Measurements from ENCODE around the gene TMEM256. TPM values are rescaled to one million over a fixed set of nuclear protein-coding genes. Genes with fewer than 3 reads are reported as not detected.

Gene TMEM256
- total RNA-seq, 1 experiment from 2014 or later, result 151 TPM

- H3K27me3 Mint-ChIP-seq (ENCODE audit: low read depth), result peaks cover 37% of the 10 kb centered on the region
- H4K91ac ChIP-seq (ENCODE audit: insufficient read length, low read depth, low read length), result no peak overlapping the region
- H2AK5ac ChIP-seq (ENCODE audit: insufficient read length, low read length), result no peak overlapping the region
- no peak for TF ChIP-seq CTCF (conservative IDR thresholded peaks at IDR 0.05)
- H3K23ac ChIP-seq (ENCODE audit: insufficient read length, low read depth, low read length), result no peak overlapping the region
- H3K18ac ChIP-seq (ENCODE audit: insufficient read length, low read depth, low read length), result no peak overlapping the region
- no peak overlapping the region for H2BK120ac ChIP-seq (ENCODE audit: low read depth, low read length, poor library complexity, severe bottlenecking)
- no peak overlapping the region for H3K9ac ChIP-seq (ENCODE audit: extremely low read depth, insufficient read length, low read length)
- no peak for DNase-seq
- H4K8ac ChIP-seq (replicated peaks; ENCODE audit: insufficient read length, low read depth, low read length), result no peak overlapping the region
- no peak overlapping the region for H2BK15ac ChIP-seq (ENCODE audit: low read depth, low read length)
- no peaks in the 10 kb centered on the region for H3K79me1 ChIP-seq (ENCODE audit: insufficient read depth, low read depth, low read length, poor library complexity, severe bottlenecking)
- WGBS (ENCODE audit: extremely low coverage, insufficient read length, low lambda C conversion rate), result no CpG with 5 or more reads among the region's 23 CpGs
- H4K5ac ChIP-seq (ENCODE audit: insufficient read length, low read depth, low read length), result no peak overlapping the region
- H3K9me3 Mint-ChIP-seq, result 0 out of 5 replicates have a peak, but pooled peaks cover 0 to under 1% of the 10 kb centered on the region in 2 experiments
- H3K27me3 ChIP-seq (ENCODE audit: insufficient read depth, low read length), result peaks cover 11% of the 10 kb centered on the region; the same call in 1 of the 2 replicates
- H2BK12ac ChIP-seq (ENCODE audit: insufficient read length, low read depth, low read length), result no peak overlapping the region
- H3K14ac ChIP-seq (ENCODE audit: insufficient read depth, low read length), result 0 out of 2 replicates have a peak overlapping the region, but pooled peaks have one; percentile 22
- H2BK20ac ChIP-seq (ENCODE audit: low read depth, low read length, poor library complexity, severe bottlenecking), result no peak overlapping the region
- peaks cover 21 to 25% of the 10 kb centered on the region in 2 experiments for H3K4me1 Mint-ChIP-seq
- no peaks in the 10 kb centered on the region for H3K9me3 ChIP-seq (ENCODE audit: control insufficient read depth, low read depth, low read length)
- H3K4me2 ChIP-seq (ENCODE audit: insufficient read depth, insufficient read length, low read length), result peak overlapping the region; percentile 57
- no peak overlapping the region for H2BK5ac ChIP-seq (ENCODE audit: insufficient read length, low read length)
- no peak overlapping the region for H3K56ac ChIP-seq (ENCODE audit: insufficient read length, low read depth, low read length)
- H4K20me1 ChIP-seq (ENCODE audit: control insufficient read depth, insufficient read depth, insufficient read length), result no peaks in the 10 kb centered on the region
- H2AFZ ChIP-seq (ENCODE audit: low read length), result no peak overlapping the region
- no peaks in the 10 kb centered on the region for H3K4me1 ChIP-seq (ENCODE audit: insufficient read depth, low read length)
- H3K27ac Mint-ChIP-seq, result peak overlapping the region in 2 of 3 experiments; percentile 31 to 83; a peak in 4 of 7 replicates
- no peak overlapping the region for H3K4ac ChIP-seq (ENCODE audit: low read depth, low read length)
- no peaks in the 10 kb centered on the region for H3K79me2 ChIP-seq (ENCODE audit: insufficient read depth, low read length)
- H3K23me2 ChIP-seq (ENCODE audit: insufficient read length, low read depth, low read length, poor library complexity, severe bottlenecking), result peaks cover 17% of the 10 kb centered on the region
- peak overlapping the region; percentile 54 to 63 for H3K4me3 Mint-ChIP-seq
- no peak overlapping the region for H3T11ph ChIP-seq (ENCODE audit: low read length)
- H3K27ac ChIP-seq (ENCODE audit: insufficient read length, low read depth, low read length), result no peak overlapping the region
- H3K36me3 Mint-ChIP-seq (ENCODE audit: insufficient read depth in 1 of 3, low read depth in 3 of 3), result peaks cover 7 to 32% (median 31%) of the 10 kb centered on the region in 3 experiments; a peak in 6 of 7 replicates
Observed at GRCh38 chr17:7384489-7385081, 19.3 kb downstream of the TMEM256 start.

Measured in H9 (cell line).